Choroid plexus epithelial cell (primary cell): ENCODE measurements around the gene TMEM183A.
"Not testable (repeated sequence)": the region's sequence is repeated elsewhere in the genome, so short reads cannot be mapped to it uniquely, and the experiment has no call there.

Experiments
- DNase-seq: peaks from one replicate; pipeline ENCODE4 v3.0.0-alpha.2; 2010; ENCODE audit warnings: low read depth
- H3K4me3 ChIP-seq: 2 replicates; pipeline ENCODE4 v1.5.1; 2011; ENCODE audit warnings: low read depth, mild to moderate bottlenecking, control low read depth, low read length, moderate library complexity
- CTCF ChIP-seq: conservative IDR thresholded peaks from 2 replicates; pipeline ENCODE4 v1.5.1; 2011; ENCODE audit warnings: low read depth, mild to moderate bottlenecking, control low read depth, inconsistent platforms, low read length, moderate library complexity

The TMEM183A gene

DNA sequence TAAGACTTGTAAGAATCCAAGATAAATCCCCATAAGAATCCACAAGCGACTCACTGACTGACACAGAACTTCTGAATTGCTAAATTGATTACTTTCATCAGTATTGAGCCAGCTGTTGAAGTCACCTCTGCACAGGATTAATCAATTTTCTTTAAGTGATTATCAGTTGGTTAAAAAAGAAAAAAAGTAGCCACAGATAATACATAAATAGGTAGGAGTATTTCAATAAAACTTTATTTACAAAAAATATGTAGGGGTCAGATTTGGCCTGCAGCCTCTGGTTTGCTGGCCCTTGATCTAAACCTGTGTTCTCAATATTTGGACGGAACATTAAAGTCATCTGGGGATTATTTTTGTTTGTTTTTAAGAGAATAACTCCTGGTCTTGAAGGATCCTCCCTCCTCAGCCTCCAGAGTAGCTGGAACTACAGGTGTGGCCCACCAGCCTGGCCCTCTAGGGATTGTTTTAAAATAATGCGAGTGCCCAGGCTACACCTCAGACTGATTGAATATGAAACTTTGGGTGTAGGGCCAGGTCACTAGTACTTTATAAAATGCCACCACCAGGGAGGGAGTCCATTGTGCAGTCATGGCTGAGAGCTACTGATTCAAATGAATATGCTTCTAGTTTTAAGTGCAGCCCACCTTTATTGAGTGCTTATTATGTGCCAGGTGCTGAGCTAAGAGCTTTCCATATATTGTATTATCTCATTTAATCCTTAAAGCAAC, 6.8 kb upstream of the TMEM183A start:
- no peak for DNase-seq
- no peak for TF ChIP-seq CTCF
- H3K4me3 ChIP-seq: no peak overlapping the region

GRCh38 chr1:203001986-203002385, 5.2 kb upstream of the TMEM183A start:
- H3K4me3 ChIP-seq: no peak overlapping the region
- no peak for DNase-seq
- no peak for TF ChIP-seq CTCF

DNA sequence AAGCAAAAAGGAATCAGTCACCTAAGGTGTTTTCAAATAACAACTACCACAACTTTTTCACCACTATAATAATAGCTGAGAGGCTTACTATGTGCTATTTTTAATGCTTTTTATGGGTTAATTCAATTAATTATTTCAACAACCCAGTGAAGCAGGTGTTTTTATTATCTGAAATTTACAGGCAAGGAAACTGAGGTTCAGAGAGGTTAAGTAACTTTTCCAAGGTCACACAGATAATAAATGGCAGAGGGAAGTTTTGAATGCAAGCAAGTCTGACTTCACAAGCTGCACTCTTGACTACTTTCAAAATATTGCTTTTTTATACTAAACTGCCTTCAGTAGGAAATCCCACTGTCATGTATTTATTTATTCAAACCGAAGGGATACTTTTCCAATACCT, 4.2 kb upstream of the TMEM183A start:
- no peak overlapping the region for H3K4me3 ChIP-seq
- no peak for TF ChIP-seq CTCF
- no peak for DNase-seq

DNA sequence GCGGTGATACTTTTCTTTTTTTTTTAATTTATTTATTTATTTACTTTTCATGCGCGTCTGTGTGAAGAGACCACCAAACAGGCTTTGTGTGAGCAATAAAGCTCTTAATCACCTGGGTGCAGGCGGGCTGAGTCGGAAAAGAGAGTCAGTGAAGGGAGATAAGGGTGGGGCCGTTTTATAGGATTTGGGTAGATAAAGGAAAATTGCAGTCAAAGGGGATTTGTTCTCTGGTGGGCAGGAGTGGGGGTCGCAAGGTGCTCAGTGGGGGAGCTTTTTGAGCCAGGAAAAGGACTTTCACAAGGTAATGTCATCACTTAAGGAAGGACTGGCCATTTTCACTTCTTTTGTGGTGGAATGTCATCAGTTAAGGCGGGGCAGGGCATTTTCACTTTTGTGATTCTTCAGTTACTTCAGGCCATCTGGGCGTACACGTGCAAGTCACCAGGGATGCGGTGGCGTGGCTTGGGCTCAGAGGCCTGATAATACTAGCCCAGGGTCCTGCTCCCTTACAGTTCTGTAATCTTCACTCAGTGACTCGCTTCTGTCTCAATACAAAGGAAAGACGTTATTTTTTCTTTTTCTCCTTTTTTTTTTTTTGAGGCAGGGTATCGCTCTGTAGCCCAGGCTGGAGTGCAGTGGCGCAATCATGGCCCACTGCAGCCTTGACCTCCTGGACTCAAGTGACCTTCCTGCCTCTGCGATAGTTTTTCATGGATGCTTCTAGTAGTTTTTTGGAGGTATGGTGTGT, 1.6 kb upstream of the TMEM183A start:
- DNase-seq, H3K4me3 ChIP-seq: not testable (repeated sequence)

GRCh38 chr1:203009185-203009584, 2.0 kb downstream of the TMEM183A start:
- H3K4me3 ChIP-seq: no peak overlapping the region
- DNase-seq: no peak
- no peak for TF ChIP-seq CTCF

DNA sequence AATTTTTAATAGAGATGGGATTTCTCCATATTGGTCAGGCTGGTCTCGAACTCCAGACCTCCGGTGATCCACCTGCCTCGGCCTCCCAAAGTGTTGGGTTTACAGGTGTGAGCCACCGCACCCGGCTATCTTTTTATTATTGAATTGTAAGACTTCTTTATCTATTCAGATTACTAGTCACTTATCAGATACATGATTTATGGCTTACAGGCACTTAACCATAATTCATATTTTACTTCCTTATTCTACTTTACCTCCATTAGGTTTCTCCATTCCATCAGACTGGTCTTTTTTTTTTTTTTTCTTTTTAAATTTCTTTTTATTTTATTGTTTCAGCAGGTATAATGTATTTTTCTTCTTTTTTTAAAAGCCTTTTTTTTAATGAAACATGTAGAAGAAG, 4.4 kb downstream of the TMEM183A start:
- no peak for TF ChIP-seq CTCF
- no peak for DNase-seq
- H3K4me3 ChIP-seq: no peak overlapping the region

DNA sequence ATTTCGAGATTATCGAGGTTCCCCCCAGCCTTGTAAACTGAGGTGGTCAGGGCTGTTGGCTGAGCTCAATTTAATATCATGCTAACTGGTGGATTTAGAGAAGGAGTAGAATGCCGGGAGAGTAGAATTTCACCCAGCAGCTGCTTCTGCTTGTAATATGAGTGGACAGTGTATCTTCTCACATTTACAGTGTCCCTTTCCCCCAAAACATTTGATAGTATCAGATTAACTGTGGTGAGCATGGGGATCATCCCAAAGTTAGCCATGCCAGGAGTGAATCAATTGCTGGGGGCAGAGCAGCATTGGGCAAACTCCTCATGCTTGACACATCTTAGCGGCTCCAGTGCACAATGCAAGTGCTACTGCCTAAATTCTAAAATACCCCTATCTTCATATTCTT, 9.9 kb downstream of the TMEM183A start:
- H3K4me3 ChIP-seq: no peak overlapping the region
- no peak for TF ChIP-seq CTCF
- DNase-seq: no peak
